Measurements from ENCODE around the gene CBX7. TPM values are rescaled to one million over a fixed set of nuclear protein-coding genes. Genes with fewer than 3 reads are reported as not detected.

CBX7 gene
- total and polyA plus RNA-seq, 9 of the 15 experiments (the other 6 are each of a cell fraction or from before 2014, with no cell fraction given) = 0.04 to 5.2 (median 2.8) TPM

GRCh38 chr22:39136317-39136716 is 16.2 kb downstream of the CBX7 start (continued):
- TF ChIP-seq MXD1 (CRISPR knock-in tag; IDR thresholded peaks at IDR 0.05; ENCODE audit: borderline replicate concordance, poor library complexity, severe bottlenecking) = no peak
- no peak for TF ChIP-seq ZNF12 (CRISPR knock-in tag; IDR thresholded peaks at IDR 0.05)
- no peak for TF ChIP-seq CSDE1 (IDR thresholded peaks at IDR 0.05)

- no peak overlapping the region for H2AFZ ChIP-seq (ENCODE audit: low read depth, low read length)
- no peak overlapping the region for H3K27ac ChIP-seq (ENCODE audit: extremely low read depth, low read depth, low read length)
- H4K20me1 ChIP-seq (replicated peaks; ENCODE audit: control insufficient read depth, insufficient read depth, low read length) = no peaks in the 10 kb centered on the region
- no peak overlapping the region for H3K4me2 ChIP-seq (ENCODE audit: insufficient read depth, low read length)
- ATAC-seq (peak; percentile 95), FAIRE-seq (no peak), DNase-seq (ENCODE audit: extremely low read depth in 1 of 4, low spot score in 3 of 4) (peak; percentile 64 to 71 (median 70))
- ChIA-PET POLR2A (interaction anchor here (0.6 to 4.1 kb wide), 9 partner anchors 10 to 387 kb away, joined by 3 to 20 read pairs (median 5); partner anchors contain the start of genes APOBEC3B and RPL3), CTCF (ENCODE audit: low intra/inter-chr PET ratio) (interaction anchor here (0.7 kb wide), 1 partner anchor 181 kb away, joined by 4 read pairs; no protein-coding TSS in a partner anchor)
- in situ Hi-C loops (cut with MboI) = no loop called here
- 13% methylated on average over 14 of the region's 15 CpGs for WGBS (ENCODE audit: insufficient coverage, low coverage, missing lambda C conversion rate)
- H3K27me3 ChIP-seq (ENCODE audit: control insufficient read depth in 2 of 2, insufficient read depth in 2 of 2, low read length in 2 of 2) = no peaks in the 10 kb centered on the region
- H3K9ac ChIP-seq (ENCODE audit: insufficient read depth in 1 of 2, low read depth in 2 of 2, low read length in 2 of 2) = no peak overlapping the region
- H3K9me1 ChIP-seq (ENCODE audit: control insufficient read depth, insufficient read depth, low read length) = no peaks in the 10 kb centered on the region
- intact Hi-C loops (cut with micrococcal nuclease) = loop anchor here (1.0 kb wide), 1 partner anchor 171 kb away; no protein-coding TSS in a partner anchor
- H3K36me3 ChIP-seq (ENCODE audit: control insufficient read depth, insufficient read depth, low read length) = no peaks in the 10 kb centered on the region
- no peaks in the 10 kb centered on the region for H3K9me3 ChIP-seq (replicated peaks; ENCODE audit: control insufficient read depth, insufficient read depth, low read depth, low read length)
- H3K79me2 ChIP-seq (ENCODE audit: control insufficient read depth, insufficient read depth, low read length) = no peaks in the 10 kb centered on the region
- BruUV-seq (replicated peaks) = no TSS peak
- H3K4me1 ChIP-seq (replicated peaks in 1 of 2; ENCODE audit: control insufficient read depth in 2 of 2, insufficient read depth in 2 of 2, low read length in 2 of 2) = peaks cover 13 to 28% of the 10 kb centered on the region in 2 experiments
- no peak overlapping the region for H3K4me3 ChIP-seq
- TF ChIP-seq CTCF (IDR thresholded peaks at IDR 0.05 in 2 of 3, conservative IDR thresholded peaks at IDR 0.05 in 1 of 3; ENCODE audit: insufficient read depth in 2 of 3, low read depth in 1 of 3, low read length in 3 of 3) (peak; percentile 70 to 79 (median 78)), ZNF253 (CRISPR knock-in tag; conservative IDR thresholded peaks at IDR 0.05) (no peak), STAG1 (CRISPR knock-in tag; IDR thresholded peaks at IDR 0.05; ENCODE audit: borderline replicate concordance) (peak; percentile 85; the same call in 1 of the 2 replicates), CTBP1 (IDR thresholded peaks at IDR 0.05; ENCODE audit: borderline replicate concordance) (0 out of 2 replicates have a peak, but pooled peaks have one; percentile 19), SP2 (IDR thresholded peaks at IDR 0.05; ENCODE audit: extremely low read depth, low read depth, low read length, poor library complexity, severe bottlenecking) (no peak), KAT7 (CRISPR knock-in tag; IDR thresholded peaks at IDR 0.05; ENCODE audit: borderline replicate concordance) (no peak), GTF2B (IDR thresholded peaks at IDR 0.05; ENCODE audit: extremely low read depth, insufficient read length) (no peak)
Observed at GRCh38 chr22:39135092-39135896, 17.2 kb downstream of the CBX7 start.

Measured in K562 (cell line).